ENCODE results near the gene TRAPPC14.

GRCh38 chr7:100148559-100149328 is 9.8 kb downstream of the TRAPPC14 start, which contains the start of gene LAMTOR4:
- TF ChIP-seq CTCF (IDR thresholded peaks at IDR 0.05; ENCODE audit: low read depth, low read length, missing input control) (no peak), SP1 (IDR thresholded peaks at IDR 0.05) (peak; percentile 92), FOXA1 (IDR thresholded peaks at IDR 0.05) (no peak), MAX (IDR thresholded peaks at IDR 0.05) (peak; percentile 80), EGR1 (IDR thresholded peaks at IDR 0.05; ENCODE audit: low read depth in 2 of 2) (no peak)

Data from liver (tissue), 3 donors.